NCI-H524 (cell line): ENCODE measurements around the gene RNF187.

Source experiments
- DNase-seq, 2 experiments: peaks; one replicate each; lab custom pipeline; 2025; lab: John Stamatoyannopoulos, UW

Gene RNF187

GRCh38 chr1:228544921-228545591 is 57.9 kb downstream of the RNF187 start:
- DNase-seq: no peak
